ENCODE results near the gene NUP85. TPM values are rescaled to one million over a fixed set of nuclear protein-coding genes. Genes with fewer than 3 reads are reported as not detected.
"Not testable (repeated sequence)": the region's sequence is repeated elsewhere in the genome, so short reads cannot be mapped to it uniquely, and the experiment has no call there.

Gene NUP85
- total RNA-seq, 4 donors from 2014 or later: 34.0 to 52.8 (median 36.7) TPM

DNA sequence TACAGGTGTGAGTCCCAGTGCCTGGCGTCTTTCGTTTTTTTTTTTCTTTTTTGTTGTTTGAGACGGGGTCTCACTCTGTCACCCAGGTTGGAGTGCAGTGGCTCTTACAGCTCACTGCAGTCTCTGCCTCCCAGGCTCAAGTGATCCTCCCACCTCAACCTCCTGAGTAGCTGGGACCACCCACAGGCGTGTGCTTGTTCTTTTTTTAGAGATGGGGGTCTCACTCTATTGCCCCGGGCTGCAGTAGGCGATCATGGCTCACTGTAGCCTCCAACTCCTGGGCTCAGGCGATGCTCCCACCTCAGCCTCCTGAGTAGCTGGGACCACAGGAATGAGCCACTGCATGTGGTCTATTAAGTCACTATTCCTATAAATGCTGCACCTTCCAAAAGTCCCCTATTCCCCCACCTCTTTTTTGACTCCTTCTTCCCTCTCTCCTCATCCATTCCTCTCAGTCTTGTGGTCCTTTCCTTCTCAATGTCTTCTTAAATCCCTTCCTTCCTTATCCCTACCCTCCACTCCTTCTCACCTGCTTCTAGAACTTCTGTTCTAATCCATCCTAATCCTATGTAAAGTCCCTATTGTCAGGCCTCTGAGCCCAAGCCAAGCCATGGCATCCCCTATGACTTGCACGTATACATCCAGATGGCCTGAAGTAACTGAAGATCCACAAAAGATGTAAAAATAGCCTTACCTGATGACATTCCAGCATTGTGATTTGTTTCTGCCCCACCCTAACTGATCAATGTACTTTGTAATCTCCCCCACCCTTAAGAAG lies 46.7 kb downstream of the NUP85 start:
- TF ChIP-seq, protein P1, sequence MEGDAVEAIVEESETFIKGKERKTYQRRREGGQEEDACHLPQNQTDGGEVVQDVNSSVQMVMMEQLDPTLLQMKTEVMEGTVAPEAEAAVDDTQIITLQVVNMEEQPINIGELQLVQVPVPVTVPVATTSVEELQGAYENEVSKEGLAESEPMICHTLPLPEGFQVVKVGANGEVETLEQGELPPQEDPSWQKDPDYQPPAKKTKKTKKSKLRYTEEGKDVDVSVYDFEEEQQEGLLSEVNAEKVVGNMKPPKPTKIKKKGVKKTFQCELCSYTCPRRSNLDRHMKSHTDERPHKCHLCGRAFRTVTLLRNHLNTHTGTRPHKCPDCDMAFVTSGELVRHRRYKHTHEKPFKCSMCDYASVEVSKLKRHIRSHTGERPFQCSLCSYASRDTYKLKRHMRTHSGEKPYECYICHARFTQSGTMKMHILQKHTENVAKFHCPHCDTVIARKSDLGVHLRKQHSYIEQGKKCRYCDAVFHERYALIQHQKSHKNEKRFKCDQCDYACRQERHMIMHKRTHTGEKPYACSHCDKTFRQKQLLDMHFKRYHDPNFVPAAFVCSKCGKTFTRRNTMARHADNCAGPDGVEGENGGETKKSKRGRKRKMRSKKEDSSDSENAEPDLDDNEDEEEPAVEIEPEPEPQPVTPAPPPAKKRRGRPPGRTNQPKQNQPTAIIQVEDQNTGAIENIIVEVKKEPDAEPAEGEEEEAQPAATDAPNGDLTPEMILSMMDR (IDR thresholded peaks at IDR 0.05): no peak
- no peak for TF ChIP-seq POLR2A (IDR thresholded peaks at IDR 0.05)
- Histone ChIP-seq H3K27me3 (no peaks in the 10 kb centered on the region), H3K36me3 (peaks cover 0 to 8% (median 0%) of the 10 kb centered on the region in 3 donors), H3K4me1 (peaks cover 0 to 8% (median 2%) of the 10 kb centered on the region in 4 donors), H3K9me3 (no peaks in the 10 kb centered on the region), H3K27ac (peak overlapping the region in 1 of 4 donors; percentile 72), H3K4me3 (no peak overlapping the region)
- no peak for DNase-seq

DNA sequence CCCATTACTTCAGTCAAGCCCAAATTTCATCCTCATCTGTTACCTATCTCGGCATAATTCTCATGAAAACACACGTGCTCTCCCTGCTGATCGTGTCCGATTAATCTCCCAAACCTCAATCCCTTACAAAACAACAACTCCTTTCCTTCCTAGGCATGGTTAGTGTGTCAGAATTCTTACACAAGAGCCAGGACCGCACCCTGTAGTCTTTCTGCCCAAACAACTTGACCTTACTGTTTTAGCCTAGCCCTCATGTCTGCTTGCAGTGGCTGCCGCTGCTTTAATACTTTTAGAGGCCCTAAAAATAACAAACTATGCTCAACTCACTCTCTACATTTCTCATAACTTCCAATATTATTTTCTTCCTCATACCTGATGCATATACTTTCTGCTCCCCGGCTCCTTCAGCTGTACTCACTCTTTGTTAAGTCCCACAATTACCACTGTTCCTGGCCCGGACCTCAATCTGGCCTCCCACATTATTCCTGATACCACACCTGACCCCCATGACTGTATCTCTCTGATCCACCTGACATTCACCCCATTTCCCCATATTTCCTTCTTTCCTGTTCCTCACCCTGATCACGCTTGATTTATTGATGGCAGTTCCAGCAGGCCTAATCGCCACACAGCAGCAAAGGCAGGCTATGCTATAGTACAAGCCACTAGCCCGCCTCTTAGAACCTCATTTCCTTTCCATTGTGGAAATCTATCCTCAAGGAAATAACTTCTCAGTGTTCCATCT lies 50.6 kb downstream of the NUP85 start:
- not testable (repeated sequence) for DNase-seq, H3K4me3 ChIP-seq, H3K27ac ChIP-seq, H3K27me3 ChIP-seq, H3K36me3 ChIP-seq, H3K9me3 ChIP-seq
- H3K4me1 ChIP-seq: peaks cover 0 to 16% (median 13%) of the 10 kb centered on the region in 4 donors

DNA sequence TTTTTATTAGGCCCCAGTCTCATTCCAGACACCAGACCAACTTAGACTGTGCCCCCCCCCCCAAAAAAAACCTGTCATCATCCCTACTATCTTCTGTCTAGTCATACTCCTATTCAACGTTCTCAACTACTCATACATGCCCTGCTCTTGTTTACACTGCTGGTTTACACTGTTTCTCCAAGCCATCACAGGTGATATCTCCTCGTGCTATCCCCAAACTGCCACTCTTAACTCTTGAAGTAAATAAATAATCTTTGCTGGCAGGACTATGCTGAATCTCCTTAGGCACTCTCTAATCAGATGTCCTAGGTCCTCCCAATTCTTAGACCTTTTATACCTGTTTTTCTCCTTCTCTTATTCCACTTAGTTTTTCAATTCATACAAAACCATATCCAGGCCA lies 51.7 kb downstream of the NUP85 start:
- not testable (repeated sequence) for H3K36me3 ChIP-seq, DNase-seq, H3K9me3 ChIP-seq, H3K4me3 ChIP-seq, H3K27me3 ChIP-seq, H3K27ac ChIP-seq
- H3K4me1 ChIP-seq: peaks cover 0 to 16% (median 13%) of the 10 kb centered on the region in 4 donors

DNA sequence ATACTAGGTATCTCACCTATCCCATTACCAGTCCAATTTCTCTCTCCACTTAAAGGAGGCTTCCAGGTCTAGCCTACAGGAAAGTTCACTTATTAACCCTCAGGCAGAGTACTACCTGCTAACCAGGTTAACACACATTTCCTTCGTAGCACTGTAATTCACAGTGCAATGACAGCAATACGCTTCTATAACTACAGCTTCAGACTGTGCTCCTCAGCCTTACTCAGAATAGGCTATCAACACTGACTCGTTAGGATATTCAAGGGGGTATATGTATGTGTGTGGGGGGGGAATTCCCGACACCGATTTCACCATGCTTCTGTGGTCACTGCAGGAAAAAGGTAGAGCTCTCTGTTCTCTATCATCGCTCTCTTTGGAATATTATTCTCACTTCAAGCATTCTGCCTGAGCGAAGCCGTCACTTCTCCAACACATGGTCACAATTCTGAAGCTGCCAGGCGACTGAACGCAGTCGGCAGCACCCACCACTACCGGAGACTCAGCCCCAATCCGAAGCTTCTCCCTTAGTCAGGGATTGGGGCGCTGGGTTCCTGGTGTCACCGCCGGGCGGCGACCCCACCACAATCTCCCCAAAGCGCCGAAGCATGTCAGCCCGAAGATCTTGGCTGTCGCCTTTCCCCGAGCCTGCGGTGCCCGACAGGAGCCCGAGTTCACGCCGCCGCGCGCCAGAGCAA lies 55.3 kb downstream of the NUP85 start:
- TF ChIP-seq, protein P1 (IDR thresholded peaks at IDR 0.05): peak in 3 of 6 experiments; percentile 5 to 16 (median 13)
- no peak for TF ChIP-seq POLR2A (IDR thresholded peaks at IDR 0.05)
- Histone ChIP-seq H3K9me3 (no peaks in the 10 kb centered on the region), H3K27ac (peak overlapping the region; percentile 88 to 97 (median 94)), H3K4me3 (peak overlapping the region; percentile 73 to 91 (median 78)), H3K36me3 (peaks cover 0 to 26% (median 0%) of the 10 kb centered on the region in 3 donors), H3K4me1 (peaks cover 0 to 26% (median 18%) of the 10 kb centered on the region in 4 donors), H3K27me3 (no peaks in the 10 kb centered on the region)
- DNase-seq: no peak

DNA sequence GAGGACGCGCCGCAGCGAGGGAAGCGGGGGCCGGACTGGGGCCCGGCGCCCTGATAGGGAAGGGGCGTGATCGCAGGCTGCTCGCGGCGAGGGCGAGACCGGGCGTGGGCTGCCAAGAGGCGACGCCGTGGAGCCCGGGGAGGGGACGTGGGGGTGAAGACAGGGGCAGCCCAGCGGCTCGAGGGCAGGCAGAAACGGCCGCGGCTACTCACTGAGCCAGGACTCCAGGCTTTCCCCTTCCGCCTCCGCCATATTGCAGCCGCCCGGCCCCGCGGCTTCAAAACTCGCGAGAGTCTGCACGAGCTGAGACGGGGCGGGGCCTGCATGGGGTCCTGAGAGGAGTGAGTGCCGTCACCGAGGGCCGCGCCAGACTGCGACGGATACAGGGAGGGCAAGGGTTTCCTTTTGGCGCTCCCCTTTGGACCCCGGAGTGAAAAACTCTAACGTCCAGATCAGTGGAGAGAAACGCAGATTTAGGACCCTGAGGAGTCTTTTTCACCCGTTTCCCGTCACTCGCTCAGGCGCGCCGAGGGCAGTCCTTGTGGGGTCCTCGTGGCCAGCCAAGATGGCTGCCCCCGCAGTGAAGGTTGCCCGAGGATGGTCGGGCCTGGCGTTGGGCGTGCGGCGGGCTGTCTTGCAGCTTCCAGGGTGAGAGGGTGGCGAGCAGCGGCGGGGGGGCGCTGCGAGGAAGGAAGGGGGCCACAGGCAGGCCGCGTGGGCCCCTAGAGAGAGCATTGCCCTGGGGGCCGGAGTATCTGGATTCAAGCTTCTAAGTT lies 56.0 kb downstream of the NUP85 start, which contains the start of the genes GGA3 and MRPS7:
Gene GGA3, minus strand, starts transcription at position 271 of the 776 bp plus-strand sequence. Its CDS starts 19 bp downstream, at position 252.
Gene MRPS7, plus strand, starts transcription at position 544 of the 776 bp plus-strand sequence. Its CDS starts 22 bp downstream, at position 566.
- Histone ChIP-seq H3K4me3 (peak within 1 kb of the TSS; percentile 73 to 91 (median 78)), H3K9me3 (no peaks in the 10 kb centered on the region), H3K36me3 (peaks cover 0 to 34% (median 0%) of the 10 kb centered on the region in 3 donors), H3K27me3 (no peaks in the 10 kb centered on the region), H3K27ac (peak within 1 kb of the TSS; percentile 88 to 97 (median 94)), H3K4me1 (peaks cover 0 to 26% (median 18%) of the 10 kb centered on the region in 4 donors)
- DNase-seq: peak; percentile 96 to 98 (median 97)
- TF ChIP-seq POLR2A (IDR thresholded peaks at IDR 0.05): peak; percentile 44 to 77
- TF ChIP-seq, protein P1 (IDR thresholded peaks at IDR 0.05): peak in 1 of 6 experiments; percentile 3
